ENCODE results near the gene TMC6.

DNA sequence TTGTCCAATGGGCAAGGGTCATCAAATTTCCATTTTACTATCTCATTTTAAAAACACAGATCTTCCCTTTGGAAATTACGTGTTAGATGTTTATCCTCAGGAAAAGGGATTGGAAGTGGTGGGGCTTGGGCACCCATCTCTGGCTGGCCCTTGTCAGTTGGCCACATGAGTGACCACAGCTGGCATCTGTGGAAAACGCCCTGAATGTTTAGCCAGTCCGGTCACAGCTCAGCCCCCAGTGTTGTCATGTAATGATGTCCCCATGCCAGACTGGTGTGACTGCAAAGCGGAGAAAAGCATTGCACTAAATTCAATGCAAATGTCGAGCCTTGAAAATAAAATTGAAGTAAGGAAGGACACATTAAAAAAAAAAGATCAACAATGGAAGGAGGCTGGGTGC is 53.0 kb downstream of the TMC6 start:
- TF ChIP-seq, protein P1, sequence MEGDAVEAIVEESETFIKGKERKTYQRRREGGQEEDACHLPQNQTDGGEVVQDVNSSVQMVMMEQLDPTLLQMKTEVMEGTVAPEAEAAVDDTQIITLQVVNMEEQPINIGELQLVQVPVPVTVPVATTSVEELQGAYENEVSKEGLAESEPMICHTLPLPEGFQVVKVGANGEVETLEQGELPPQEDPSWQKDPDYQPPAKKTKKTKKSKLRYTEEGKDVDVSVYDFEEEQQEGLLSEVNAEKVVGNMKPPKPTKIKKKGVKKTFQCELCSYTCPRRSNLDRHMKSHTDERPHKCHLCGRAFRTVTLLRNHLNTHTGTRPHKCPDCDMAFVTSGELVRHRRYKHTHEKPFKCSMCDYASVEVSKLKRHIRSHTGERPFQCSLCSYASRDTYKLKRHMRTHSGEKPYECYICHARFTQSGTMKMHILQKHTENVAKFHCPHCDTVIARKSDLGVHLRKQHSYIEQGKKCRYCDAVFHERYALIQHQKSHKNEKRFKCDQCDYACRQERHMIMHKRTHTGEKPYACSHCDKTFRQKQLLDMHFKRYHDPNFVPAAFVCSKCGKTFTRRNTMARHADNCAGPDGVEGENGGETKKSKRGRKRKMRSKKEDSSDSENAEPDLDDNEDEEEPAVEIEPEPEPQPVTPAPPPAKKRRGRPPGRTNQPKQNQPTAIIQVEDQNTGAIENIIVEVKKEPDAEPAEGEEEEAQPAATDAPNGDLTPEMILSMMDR (IDR thresholded peaks at IDR 0.05) = no peak
- no peak for TF ChIP-seq POLR2AphosphoS5 (IDR thresholded peaks at IDR 0.05)
- TF ChIP-seq POLR2A (IDR thresholded peaks at IDR 0.05) = no peak
